ENCODE data around the gene PARD3B. TPM values are rescaled to one million over a fixed set of nuclear protein-coding genes. Genes with fewer than 3 reads are reported as not detected.

PARD3B gene
- polyA plus RNA-seq, 3 donors = not detected

DNA sequence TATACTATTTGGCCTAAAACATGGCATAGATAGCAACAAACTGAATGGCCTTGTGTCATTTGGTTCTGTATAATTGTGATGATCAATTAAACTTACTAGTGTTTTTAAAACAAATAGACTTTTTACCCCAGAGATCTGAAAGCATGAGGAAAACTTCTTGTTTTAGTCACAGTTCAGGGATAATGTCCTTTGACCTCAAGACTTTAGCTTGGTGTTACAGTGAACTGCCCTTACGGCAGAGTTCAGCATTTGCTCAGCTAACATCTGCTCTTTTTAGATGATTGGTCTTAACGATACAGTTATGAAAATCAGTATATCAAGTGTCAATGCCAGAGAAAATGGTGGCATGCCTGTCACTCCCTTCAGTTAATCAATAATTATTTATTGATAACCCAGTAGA, 429.2 kb downstream of the PARD3B start:
- Histone ChIP-seq H3K9me3 (replicated peaks in 1 of 2; ENCODE audit: control insufficient read depth in 1 of 2, insufficient read depth in 1 of 2, low read length in 2 of 2) (peaks cover 0 to 5% of the 10 kb centered on the region in 2 donors), H3K4me1 (ENCODE audit: control insufficient read depth in 1 of 2, insufficient read depth in 2 of 2, low read length in 2 of 2) (no peaks in the 10 kb centered on the region), H3K4me2 (replicated peaks; ENCODE audit: extremely low read depth, low read length, poor library complexity, severe bottlenecking) (no peak overlapping the region), H3K79me2 (ENCODE audit: insufficient read depth, low read length) (no peaks in the 10 kb centered on the region), H4K20me1 (ENCODE audit: insufficient read depth, low read length) (no peaks in the 10 kb centered on the region), H3K9ac (ENCODE audit: insufficient read depth, low read length, poor library complexity, severe bottlenecking) (no peak overlapping the region), H3K27me3 (ENCODE audit: control insufficient read depth in 2 of 2, insufficient read depth in 2 of 2, low read length in 2 of 2) (no peaks in the 10 kb centered on the region), H3K36me3 (replicated peaks in 1 of 2; ENCODE audit: control insufficient read depth in 1 of 2, insufficient read depth in 2 of 2, low read length in 2 of 2) (no peaks in the 10 kb centered on the region), H2AFZ (ENCODE audit: insufficient read depth, low read depth, low read length, poor library complexity, severe bottlenecking) (no peak overlapping the region), H3K4me3 (replicated peaks in 1 of 3; ENCODE audit: low read depth in 2 of 3, low read length in 3 of 3) (no peak overlapping the region), H3K27ac (ENCODE audit: low read depth in 1 of 2, low read length in 2 of 2) (no peak overlapping the region)
- 86% methylated on average over 1 of the region's 2 CpGs for WGBS (ENCODE audit: insufficient coverage)
- Mint-ChIP-seq H3K4me1 (no peaks in the 10 kb centered on the region), H3K9me3 (peaks cover 3 to 15% (median 7%) of the 10 kb centered on the region in 7 donors), H3K36me3 (no peaks in the 10 kb centered on the region), H3K27me3 (ENCODE audit: low read depth in 3 of 3) (peaks cover 0 to 2% (median 0%) of the 10 kb centered on the region in 3 donors), H3K27ac (no peak overlapping the region), H3K4me3 (no peak overlapping the region)
- TF ChIP-seq CTCF (IDR thresholded peaks at IDR 0.05) = no peak
- no peak for DNase-seq
- intact Hi-C loops (cut with micrococcal nuclease) = no loop called here

- no CpG with 5 or more reads among the region's 1 CpG for WGBS (ENCODE audit: insufficient coverage)
- no peak overlapping the region for H2AFZ ChIP-seq (ENCODE audit: insufficient read depth, low read depth, low read length, poor library complexity, severe bottlenecking)
- Mint-ChIP-seq H3K9me3 (peaks cover 3 to 15% (median 7%) of the 10 kb centered on the region in 7 donors), H3K4me3 (no peak overlapping the region), H3K27ac (no peak overlapping the region), H3K27me3 (ENCODE audit: low read depth in 3 of 3) (peaks cover 0 to under 1% (median 0%) of the 10 kb centered on the region in 3 donors), H3K4me1 (no peaks in the 10 kb centered on the region), H3K36me3 (no peaks in the 10 kb centered on the region)
- TF ChIP-seq CTCF (IDR thresholded peaks at IDR 0.05) = no peak
- H3K4me1 ChIP-seq (ENCODE audit: control insufficient read depth in 1 of 2, insufficient read depth in 2 of 2, low read length in 2 of 2) = no peaks in the 10 kb centered on the region
- intact Hi-C loops (cut with micrococcal nuclease) = no loop called here
- H3K27ac ChIP-seq (ENCODE audit: low read depth in 1 of 2, low read length in 2 of 2) = no peak overlapping the region
- no peak for DNase-seq
- peaks cover 0 to 5% of the 10 kb centered on the region in 2 donors for H3K9me3 ChIP-seq (replicated peaks in 1 of 2; ENCODE audit: control insufficient read depth in 1 of 2, insufficient read depth in 1 of 2, low read length in 2 of 2)
- H3K4me3 ChIP-seq (replicated peaks in 1 of 3; ENCODE audit: low read depth in 2 of 3, low read length in 3 of 3) = no peak overlapping the region
- H3K79me2 ChIP-seq (ENCODE audit: insufficient read depth, low read length) = no peaks in the 10 kb centered on the region
- no peaks in the 10 kb centered on the region for H4K20me1 ChIP-seq (ENCODE audit: insufficient read depth, low read length)
- H3K9ac ChIP-seq (ENCODE audit: insufficient read depth, low read length, poor library complexity, severe bottlenecking) = no peak overlapping the region
- H3K4me2 ChIP-seq (replicated peaks; ENCODE audit: extremely low read depth, low read length, poor library complexity, severe bottlenecking) = no peak overlapping the region
- H3K27me3 ChIP-seq (ENCODE audit: control insufficient read depth in 2 of 2, insufficient read depth in 2 of 2, low read length in 2 of 2) = no peaks in the 10 kb centered on the region
- H3K36me3 ChIP-seq (replicated peaks in 1 of 2; ENCODE audit: control insufficient read depth in 1 of 2, insufficient read depth in 2 of 2, low read length in 2 of 2) = no peaks in the 10 kb centered on the region
Measured at GRCh38 chr2:204977914-204978313, 432.6 kb downstream of the PARD3B start.

Measured in CD14-positive monocyte (primary cell).